ENCODE results near the gene RALGPS2.

DNA sequence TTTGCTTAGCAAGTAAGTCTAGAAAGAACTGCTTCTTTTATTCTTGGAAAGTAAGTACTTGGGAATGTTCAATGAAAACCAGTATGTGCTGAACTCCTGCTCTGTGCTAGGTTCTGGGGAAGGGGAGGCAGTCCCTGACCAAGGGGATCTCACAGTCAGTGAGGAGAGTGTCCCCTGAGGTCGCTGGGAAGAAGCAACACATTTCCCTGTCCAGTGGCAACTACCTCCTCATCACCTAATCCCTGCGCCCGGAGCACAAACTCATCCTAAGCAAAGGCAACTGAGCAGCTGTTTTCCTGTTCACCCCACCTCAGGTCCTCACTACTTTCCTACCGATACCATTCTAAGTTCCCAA, 207.5 kb downstream of the RALGPS2 start:
- TF ChIP-seq TAF1 (IDR thresholded peaks at IDR 0.05; ENCODE audit: borderline replicate concordance, low read depth, low read length), result no peak
- no peak for TF ChIP-seq POLR2AphosphoS5 (IDR thresholded peaks at IDR 0.05; ENCODE audit: low read depth, low read length)
- no peak for TF ChIP-seq POLR2A (IDR thresholded peaks at IDR 0.05; ENCODE audit: low read depth, low read length)
